HG03457 (cell line): Measurements from ENCODE around the gene BCL6.
"Not testable (repeated sequence)": the region's sequence is repeated elsewhere in the genome, so short reads cannot be mapped to it uniquely, and the experiment has no call there.

ENCODE experiments used
- ATAC-seq: cut with Tn5 transposase; IDR thresholded peaks from one replicate; pipeline ENCODE4 v1.9.1; 2021; ENCODE audit warnings: moderate number of reproducible peaks; ENCODE audit not compliant: unreplicated experiment

BCL6 gene

GRCh38 chr3:187684444-187684843 is 60.8 kb downstream of the BCL6 start:
- ATAC-seq = no peak

- not testable (repeated sequence) for ATAC-seq
Observed at GRCh38 chr3:187681756-187682155, 63.5 kb downstream of the BCL6 start.

DNA sequence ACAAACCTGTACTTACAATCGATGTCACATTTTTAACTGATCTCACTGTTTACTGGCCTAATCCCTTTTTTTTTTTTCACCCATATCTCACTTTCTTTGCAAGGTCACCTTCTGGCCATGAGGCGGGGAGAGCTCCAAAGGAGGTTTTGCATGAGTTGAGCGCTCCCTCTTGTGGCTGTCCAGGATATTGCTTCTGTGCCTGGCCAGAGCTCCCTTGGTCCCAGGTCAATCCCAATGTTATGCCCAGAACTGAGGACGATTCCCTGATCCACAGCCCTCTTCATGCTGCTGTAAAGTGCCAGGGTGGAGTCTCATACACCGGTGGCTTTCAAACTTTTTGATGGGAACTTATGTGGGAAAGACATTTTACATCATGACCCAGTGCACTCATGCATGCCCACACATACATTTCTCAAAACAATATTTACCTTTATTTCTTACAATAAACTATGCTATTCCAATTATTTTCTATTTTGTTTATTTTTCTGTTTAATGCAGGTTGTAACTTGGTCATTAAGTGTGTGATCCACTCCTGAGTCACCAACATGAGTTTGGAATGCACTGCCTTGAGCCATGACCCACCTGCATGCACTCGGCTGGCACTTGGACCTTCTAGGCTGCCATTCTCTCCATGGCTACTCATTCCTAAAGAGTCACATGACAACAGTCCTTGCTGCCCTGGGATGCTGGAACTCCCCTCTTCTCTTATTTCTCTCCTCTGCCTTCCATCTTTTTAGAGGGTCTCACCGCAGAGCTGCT is 65.5 kb downstream of the BCL6 start:
- ATAC-seq = no peak

GRCh38 chr3:187678726-187679268 is 66.5 kb downstream of the BCL6 start:
- no peak for ATAC-seq

- ATAC-seq = no peak
Observed at GRCh38 chr3:187677604-187678003, 67.7 kb downstream of the BCL6 start.

DNA sequence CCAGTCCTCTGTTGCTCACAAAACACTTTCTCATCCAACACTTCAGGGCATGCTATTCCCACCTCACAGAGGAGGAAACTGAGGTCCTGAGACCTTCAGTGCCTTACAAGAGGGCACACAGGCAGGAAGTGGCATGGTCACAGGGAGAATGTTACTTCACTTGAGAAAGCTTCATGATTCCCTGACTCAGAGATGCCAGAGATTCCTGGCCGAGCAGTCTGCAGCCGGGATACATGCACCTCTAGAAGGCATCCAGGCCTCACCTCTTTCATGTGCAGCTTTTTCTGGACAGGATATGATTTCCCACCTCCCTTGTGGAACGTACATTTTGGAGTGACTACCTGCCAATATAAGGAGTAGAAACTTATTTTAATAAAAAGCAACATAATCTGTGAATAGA is 72.3 kb downstream of the BCL6 start:
- no peak for ATAC-seq
